ENCODE data around the gene DCST1. TPM values are rescaled to one million over a fixed set of nuclear protein-coding genes. Genes with fewer than 3 reads are reported as not detected.

Gene DCST1
- total RNA-seq, 1 experiment from 2014 or later = 0.22 TPM

DNA sequence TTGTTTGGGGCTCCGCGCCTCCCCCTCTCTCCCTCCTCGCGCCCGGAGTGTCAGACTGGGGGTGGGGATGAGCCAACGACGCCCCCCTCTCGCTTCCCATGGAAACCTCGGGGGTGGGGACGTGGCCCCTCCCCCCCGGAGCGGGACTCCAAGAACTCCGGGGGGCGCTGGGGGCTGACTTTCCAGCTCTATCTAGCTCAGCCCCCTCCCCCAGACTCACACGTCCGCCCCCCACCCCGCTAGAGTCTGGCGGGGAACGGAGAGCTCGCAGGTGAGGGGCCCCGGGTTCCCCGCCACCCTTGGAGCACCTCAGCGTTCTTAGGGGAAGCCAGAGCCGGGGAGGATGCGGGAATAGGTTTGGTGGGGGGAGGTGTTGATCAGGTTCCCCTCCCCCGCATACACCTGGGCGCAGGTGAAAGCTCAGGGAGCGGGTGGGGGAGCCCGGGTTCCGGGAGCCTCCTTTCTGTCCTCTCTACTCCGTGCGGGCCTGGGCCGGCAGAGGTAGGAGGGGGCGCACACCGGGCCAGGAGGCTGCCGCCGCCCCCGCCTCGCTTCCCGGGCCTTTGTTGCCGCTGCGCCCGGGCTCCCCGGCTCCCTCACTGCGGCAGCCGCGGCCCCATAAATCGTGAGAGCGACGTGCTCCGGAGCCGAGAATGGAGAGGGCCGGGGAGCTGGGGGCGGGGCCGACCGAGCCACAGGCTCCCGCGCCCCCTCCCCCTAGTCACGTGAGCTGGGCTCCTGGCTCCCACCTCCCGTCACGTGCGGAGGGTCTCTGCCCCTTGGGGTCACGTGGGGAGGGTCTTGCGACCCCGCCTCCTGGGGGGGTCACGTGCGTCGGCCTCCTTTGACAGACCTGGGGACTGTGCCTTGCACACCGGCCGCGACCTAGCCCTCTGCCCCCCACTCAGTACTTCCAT lies 46.9 kb downstream of the DCST1 start:
- Histone ChIP-seq H3K4me2 (peak overlapping the region; percentile 88), H2AFZ (peak overlapping the region; percentile 67; the same call in 1 of the 2 replicates), H3K4me1 (replicated peaks; ENCODE audit: insufficient read depth) (peaks cover 62% of the 10 kb centered on the region), H3K4me3 (peak overlapping the region; percentile 63), H3K36me3 (ENCODE audit: low read depth) (no peaks in the 10 kb centered on the region), H3K79me2 (ENCODE audit: low read depth) (no peaks in the 10 kb centered on the region), H4K20me1 (ENCODE audit: insufficient read depth) (no peaks in the 10 kb centered on the region), H3K9me3 (ENCODE audit: insufficient read depth, low read depth) (no peaks in the 10 kb centered on the region), H3F3A (ENCODE audit: insufficient read depth, low read depth) (peaks cover 38% of the 10 kb centered on the region; the same call in 1 of the 2 replicates), H3K27ac (no peak overlapping the region), H3K9me2 (ENCODE audit: insufficient read depth) (no peaks in the 10 kb centered on the region), H3K27me3 (ENCODE audit: insufficient read depth, low read depth) (peaks cover 35% of the 10 kb centered on the region)
- DNase-seq = peak in 1 of 2 experiments; percentile 28
- TF ChIP-seq, protein P1, sequence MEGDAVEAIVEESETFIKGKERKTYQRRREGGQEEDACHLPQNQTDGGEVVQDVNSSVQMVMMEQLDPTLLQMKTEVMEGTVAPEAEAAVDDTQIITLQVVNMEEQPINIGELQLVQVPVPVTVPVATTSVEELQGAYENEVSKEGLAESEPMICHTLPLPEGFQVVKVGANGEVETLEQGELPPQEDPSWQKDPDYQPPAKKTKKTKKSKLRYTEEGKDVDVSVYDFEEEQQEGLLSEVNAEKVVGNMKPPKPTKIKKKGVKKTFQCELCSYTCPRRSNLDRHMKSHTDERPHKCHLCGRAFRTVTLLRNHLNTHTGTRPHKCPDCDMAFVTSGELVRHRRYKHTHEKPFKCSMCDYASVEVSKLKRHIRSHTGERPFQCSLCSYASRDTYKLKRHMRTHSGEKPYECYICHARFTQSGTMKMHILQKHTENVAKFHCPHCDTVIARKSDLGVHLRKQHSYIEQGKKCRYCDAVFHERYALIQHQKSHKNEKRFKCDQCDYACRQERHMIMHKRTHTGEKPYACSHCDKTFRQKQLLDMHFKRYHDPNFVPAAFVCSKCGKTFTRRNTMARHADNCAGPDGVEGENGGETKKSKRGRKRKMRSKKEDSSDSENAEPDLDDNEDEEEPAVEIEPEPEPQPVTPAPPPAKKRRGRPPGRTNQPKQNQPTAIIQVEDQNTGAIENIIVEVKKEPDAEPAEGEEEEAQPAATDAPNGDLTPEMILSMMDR (conservative IDR thresholded peaks at IDR 0.05) = no peak
- peak; percentile 29; the same call in 1 of the 2 replicates for TF ChIP-seq EZH2 (IDR thresholded peaks at IDR 0.05; ENCODE audit: low read depth)
- BruUV-seq (replicated peaks) = no TSS peak
- ChIA-PET POLR2A (ENCODE audit: unreplicated experiment) (interaction anchor here (0.6 kb wide), 2 partner anchors 100 to 111 kb away, joined by 5 to 11 read pairs; no protein-coding TSS in a partner anchor), CTCF (interaction anchor here (1.3 kb wide), 1 partner anchor 29 kb away, joined by 3 read pairs; the partner anchor contains the start of gene ADAM15)
- intact Hi-C loops (cut with micrococcal nuclease; ENCODE audit: unreplicated experiment) = no loop called here

DNA sequence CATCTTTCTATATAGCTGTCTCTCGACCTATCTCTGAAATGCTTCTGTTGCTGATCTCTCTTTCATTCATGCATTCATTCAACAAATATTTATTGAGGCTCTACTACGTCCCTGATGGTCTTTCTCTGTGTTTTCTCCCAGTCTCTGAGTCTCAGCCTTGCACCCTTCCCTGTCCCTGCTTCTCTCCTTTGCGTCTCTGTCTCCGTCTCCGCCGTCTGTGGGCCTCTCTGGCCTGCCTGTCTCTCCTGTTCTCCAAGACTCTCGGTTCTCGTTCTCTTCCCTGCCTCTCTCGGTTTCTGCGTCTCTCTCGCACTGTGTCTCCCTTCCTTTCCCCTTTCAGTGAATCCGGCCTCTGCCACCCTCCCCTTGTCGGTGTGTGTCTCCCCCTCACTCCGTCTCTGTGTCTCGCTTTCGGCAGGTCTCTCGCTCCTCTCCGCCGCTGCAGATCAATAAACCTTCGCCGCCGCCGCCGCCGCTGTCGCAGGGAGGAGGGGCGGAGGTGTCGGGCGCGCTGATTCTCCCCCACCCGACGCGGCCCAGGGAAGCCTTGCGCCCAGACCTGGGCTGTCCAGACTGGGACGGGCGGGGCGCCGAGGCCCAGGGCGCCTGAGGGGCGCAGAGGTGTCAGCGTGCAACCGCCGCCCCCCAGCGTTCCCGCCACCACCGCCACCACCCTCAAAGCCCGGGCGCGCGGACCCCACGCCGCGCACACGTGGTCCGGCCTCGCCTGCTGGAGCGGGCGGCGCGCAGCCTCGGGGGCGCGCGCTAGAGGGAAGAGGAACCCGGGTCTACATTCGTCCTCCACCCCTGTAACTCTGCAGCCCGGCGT lies 48.1 kb downstream of the DCST1 start:
- intact Hi-C loops (cut with micrococcal nuclease; ENCODE audit: unreplicated experiment) = no loop called here
- DNase-seq = peak in 1 of 2 experiments; percentile 30

More for the DNA sequence above, 48.1 kb downstream of the DCST1 start:
- H4K20me1 ChIP-seq (ENCODE audit: insufficient read depth) = no peaks in the 10 kb centered on the region
- H2AFZ ChIP-seq = no peak overlapping the region
- no peaks in the 10 kb centered on the region for H3K9me3 ChIP-seq (ENCODE audit: insufficient read depth, low read depth)
- H3K4me2 ChIP-seq = peak overlapping the region; percentile 88
- no peak for TF ChIP-seq EZH2 (IDR thresholded peaks at IDR 0.05; ENCODE audit: low read depth)
- TF ChIP-seq, protein P1 (conservative IDR thresholded peaks at IDR 0.05) = no peak
- CTCF ChIA-PET = interaction anchor here (0.6 to 1.3 kb wide), 2 partner anchors 31 to 86 kb away, joined by 3 to 7 read pairs; partner anchors contain the start of gene ADAM15
- H3F3A ChIP-seq (ENCODE audit: insufficient read depth, low read depth) = peaks cover 41% of the 10 kb centered on the region; the same call in 1 of the 2 replicates
- peaks cover 69% of the 10 kb centered on the region for H3K4me1 ChIP-seq (replicated peaks; ENCODE audit: insufficient read depth)
- no peak overlapping the region for H3K27ac ChIP-seq
- BruUV-seq (replicated peaks) = no TSS peak
- POLR2A ChIA-PET (ENCODE audit: unreplicated experiment) = interaction anchor here (0.6 kb wide), 2 partner anchors 79 to 101 kb away, joined by 4 to 11 read pairs; partner anchors contain the start of gene ZBTB7B
- H3K27me3 ChIP-seq (ENCODE audit: insufficient read depth, low read depth) = peaks cover 35% of the 10 kb centered on the region
- peak overlapping the region; percentile 63; the same call in 1 of the 2 replicates for H3K4me3 ChIP-seq
- no peaks in the 10 kb centered on the region for H3K9me2 ChIP-seq (ENCODE audit: insufficient read depth)
- no peaks in the 10 kb centered on the region for H3K79me2 ChIP-seq (ENCODE audit: low read depth)
- no peaks in the 10 kb centered on the region for H3K36me3 ChIP-seq (ENCODE audit: low read depth)
